Muscle of arm (tissue), 12 donors: ENCODE measurements around the gene AUH. TPM values are rescaled to one million over a fixed set of nuclear protein-coding genes. Genes with fewer than 3 reads are reported as not detected.

Experiments used
- DNase-seq: peaks from one replicate; pipeline ENCODE4 v3.0.0-alpha.2; 2013
- polyA plus RNA-seq, 12 donors: library from polyadenylated mRNA; unstranded; fragments of 120-200 nt; gene quantifications; one replicate each; pipeline ENCODE4 v1.2.1, GENCODE V29; 2013; ENCODE audit not compliant: insufficient read length in 12 of 12

AUH gene
- polyA plus RNA-seq, 12 donors: 12.6 to 18.6 (median 15.8) TPM; not detected in 1

DNA sequence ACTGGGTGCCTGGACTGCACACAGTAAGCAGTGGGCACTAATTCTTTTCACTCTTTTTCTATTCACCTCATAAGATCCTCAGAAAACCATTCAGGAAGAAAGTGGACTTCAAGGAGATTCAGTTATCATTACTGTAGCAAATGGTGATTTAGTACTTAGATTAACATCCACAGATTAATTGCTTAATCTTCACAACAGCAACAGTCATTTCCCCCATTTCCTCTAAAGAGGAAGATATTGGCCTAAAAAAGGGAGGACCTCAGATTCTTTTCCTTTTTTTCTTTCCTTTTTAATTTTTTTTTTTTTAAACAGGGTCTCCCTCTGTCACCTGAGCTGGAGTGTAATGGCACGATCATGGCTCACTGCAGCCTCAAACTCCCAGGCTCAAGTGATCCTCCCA is 64.4 kb downstream of the AUH start:
- DNase-seq: no peak

- DNase-seq: no peak
These were observed 65.4 kb downstream of the AUH start for GRCh38 chr9:91296354-91296753.

DNA sequence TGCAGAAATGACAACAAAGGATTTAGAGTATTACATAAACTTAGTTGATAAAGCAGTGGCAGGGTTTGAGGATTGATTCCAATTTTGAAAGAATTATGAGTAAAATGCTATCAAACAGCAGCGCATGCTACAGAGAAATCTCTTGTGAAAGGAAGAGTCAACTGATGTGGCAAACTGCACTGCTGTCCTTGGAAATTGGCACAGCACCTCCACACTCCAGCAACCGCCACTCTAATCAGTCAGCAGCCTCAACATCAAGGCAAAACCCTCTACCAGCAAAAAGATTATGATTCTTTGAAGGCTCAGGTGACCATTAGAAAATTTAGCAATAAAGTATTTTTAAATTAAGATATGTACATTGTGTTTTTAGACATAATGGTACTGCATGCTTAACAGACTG is 66.4 kb downstream of the AUH start:
- DNase-seq: no peak

GRCh38 chr9:91291866-91292265 is 69.9 kb downstream of the AUH start:
- no peak for DNase-seq

- no peak for DNase-seq
These were observed 72.5 kb downstream of the AUH start for GRCh38 chr9:91289244-91289643.

GRCh38 chr9:91285729-91286353 is 75.9 kb downstream of the AUH start:
- no peak for DNase-seq

GRCh38 chr9:91282292-91282691 is 79.4 kb downstream of the AUH start:
- no peak for DNase-seq

DNA sequence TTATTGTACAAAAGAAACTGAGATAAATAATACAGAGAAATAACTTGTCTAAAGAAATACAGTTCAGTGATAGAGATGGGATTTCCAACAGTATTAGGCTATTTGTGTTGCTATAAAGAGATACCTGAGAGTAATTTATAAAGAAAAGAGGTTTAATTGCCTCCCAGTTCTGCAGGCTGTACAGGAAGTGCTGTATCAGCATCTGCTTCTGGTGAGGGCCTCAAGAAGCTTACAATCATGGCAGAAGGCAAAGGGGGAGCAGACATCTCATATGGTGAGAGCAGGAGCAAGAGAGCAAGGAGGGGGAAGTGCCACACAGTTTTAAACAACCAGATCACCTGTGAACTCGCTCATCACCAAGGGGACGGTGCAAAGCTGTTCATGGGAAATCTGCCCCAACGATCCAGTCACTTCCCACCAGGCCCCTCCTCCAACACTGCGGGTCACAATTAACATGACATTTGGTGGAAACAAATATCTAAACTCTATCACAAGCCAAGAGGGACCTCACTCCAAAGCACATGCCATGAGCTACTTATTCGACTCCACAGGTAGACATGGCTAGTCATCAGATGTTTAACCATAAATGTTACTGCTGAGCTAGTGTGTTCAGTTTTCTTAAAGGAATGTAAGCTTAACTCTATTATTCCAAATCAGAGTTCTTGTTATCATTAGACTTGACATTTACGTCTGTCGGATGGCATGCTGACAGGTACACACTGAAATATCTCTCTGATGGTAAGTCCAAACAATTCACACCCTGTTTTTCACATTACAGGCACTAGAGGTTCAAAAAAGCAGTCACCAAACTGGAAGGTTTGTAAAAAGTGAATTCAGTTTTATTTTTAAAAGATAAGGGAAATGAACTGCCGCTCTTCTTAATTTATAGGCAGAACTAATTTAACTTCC is 82.2 kb downstream of the AUH start:
- no peak for DNase-seq

- no peak for DNase-seq
These were observed 85.2 kb downstream of the AUH start for GRCh38 chr9:91276513-91276912.

GRCh38 chr9:91275655-91276054 is 86.1 kb downstream of the AUH start:
- DNase-seq: no peak

- DNase-seq: no peak
These were observed 86.7 kb downstream of the AUH start for GRCh38 chr9:91274949-91275492.

- DNase-seq: no peak
These were observed 87.7 kb downstream of the AUH start for GRCh38 chr9:91273853-91274552.

DNA sequence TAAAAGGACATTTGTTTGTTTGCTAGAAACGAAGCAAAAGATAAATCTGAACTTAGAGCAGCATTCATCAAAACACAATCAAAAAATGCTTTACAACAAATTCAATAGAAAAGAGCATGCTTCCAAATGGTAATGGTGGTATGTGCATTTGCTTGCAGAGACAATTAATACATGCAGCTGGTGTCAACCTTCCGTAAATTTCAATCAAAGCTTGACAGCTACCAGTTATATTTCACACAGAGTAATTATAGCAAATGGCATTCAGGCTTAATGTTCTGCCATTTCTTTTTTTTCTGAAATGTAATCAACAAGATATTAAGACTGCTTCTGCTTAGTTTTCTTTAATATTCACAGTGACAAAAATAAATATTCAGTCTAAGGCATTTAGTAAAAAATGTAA is 90.6 kb downstream of the AUH start:
- no peak for DNase-seq

DNA sequence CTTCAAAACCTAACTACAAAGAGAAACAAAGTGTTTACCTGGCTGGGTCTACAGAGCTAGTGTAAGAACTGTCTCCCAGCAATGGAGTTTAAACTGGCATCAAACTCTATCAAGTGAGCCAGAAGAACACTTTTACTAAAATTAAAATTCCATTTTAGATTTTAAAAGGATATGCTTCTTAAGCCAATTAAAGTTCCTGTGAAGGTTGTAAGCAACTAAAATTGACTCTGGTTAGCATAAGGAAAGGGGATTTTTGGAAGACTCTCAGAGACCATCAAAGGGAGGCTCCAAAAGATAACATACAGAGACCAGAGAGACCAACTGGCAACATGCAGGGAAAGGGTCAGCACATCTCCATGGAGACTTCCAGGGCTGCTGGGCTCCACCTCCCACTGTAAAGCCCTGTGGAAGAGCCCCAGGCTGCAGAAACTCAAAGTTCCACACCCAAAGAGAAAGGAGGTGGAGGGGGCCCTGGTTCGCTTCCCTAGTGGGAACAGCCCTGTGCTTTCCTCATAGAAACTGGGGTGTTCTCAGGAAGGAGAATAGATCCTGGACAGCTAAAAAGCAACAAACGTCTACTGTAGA is 91.7 kb downstream of the AUH start:
- no peak for DNase-seq

DNA sequence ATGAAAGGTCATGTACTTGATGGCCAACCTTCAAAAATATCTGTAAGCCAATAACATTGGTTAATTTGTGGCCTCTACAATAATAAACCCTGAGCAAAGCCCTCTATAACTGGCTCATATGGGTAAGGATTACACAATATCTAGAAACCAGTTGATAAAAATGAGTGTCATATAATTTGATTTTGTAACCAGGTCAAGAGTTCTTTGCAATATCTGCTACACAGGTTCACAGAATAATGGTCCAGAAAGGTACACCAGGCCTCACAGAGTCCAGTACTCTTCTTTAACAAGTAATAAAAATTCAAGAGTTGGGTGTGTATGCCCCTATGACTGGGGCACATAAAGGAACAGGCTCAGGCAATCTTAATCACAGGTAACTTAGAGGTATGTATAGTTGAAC is 95.3 kb downstream of the AUH start:
- DNase-seq: no peak

DNA sequence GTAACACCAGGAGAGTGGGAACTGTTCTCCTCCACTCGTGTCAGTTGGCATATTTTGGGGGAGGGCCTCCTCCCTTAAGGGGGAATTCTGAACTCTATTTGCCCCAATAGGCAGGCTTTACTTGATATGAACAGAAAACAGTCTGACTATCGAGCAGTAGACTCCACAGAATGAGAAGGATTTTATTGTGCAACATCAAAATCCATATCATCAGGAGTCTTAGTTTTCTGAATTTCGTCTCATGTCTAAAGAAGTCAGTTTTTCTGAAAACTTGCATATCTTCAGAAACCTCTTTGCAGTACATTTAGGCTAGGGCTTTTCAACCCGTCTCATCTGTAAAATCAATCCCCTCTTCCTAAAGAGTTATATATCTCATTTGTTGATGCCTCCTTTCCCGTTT is 96.2 kb downstream of the AUH start:
- no peak for DNase-seq

DNA sequence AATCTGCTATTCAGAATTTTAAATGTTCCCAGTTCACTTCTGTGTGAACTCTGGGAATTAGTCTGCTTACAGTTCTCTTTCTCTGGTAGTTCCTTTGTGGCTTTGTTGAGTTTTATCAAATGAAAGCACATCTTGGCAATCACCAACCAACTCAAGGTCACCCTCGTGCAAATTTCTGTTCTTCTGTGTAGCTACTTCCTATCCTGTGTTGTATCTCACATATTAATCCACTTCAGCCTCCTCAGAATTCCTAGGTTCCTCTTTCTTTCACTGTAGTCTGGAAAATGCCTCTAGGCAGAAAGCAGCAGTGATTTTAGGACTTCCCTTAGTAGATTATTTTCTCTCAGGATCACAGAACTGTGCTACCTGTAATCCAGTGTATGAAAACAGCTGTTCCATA is 100.3 kb downstream of the AUH start:
- DNase-seq: no peak

GRCh38 chr9:91259162-91259561 is 102.6 kb downstream of the AUH start:
- DNase-seq: no peak

GRCh38 chr9:91258451-91258850 is 103.3 kb downstream of the AUH start:
- DNase-seq: no peak

DNA sequence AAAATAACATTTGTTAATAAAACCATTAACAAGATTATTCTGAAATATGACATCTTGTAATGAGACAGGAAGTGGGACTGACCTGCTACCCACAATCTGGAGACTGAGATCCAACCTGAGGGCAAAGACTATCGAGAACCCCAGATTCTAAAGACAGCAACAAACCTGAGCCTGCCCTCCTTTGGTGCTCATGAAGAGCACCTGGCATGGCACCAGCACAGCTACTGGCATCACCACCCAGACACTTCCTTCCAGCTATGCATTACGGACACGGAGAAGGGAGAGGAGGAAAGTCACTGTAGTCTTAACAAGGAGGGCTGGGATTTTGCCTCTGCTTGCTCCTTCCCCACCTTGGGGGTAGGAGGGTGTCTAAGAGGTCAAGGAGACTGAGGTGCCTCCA is 105.5 kb downstream of the AUH start:
- DNase-seq: no peak

DNA sequence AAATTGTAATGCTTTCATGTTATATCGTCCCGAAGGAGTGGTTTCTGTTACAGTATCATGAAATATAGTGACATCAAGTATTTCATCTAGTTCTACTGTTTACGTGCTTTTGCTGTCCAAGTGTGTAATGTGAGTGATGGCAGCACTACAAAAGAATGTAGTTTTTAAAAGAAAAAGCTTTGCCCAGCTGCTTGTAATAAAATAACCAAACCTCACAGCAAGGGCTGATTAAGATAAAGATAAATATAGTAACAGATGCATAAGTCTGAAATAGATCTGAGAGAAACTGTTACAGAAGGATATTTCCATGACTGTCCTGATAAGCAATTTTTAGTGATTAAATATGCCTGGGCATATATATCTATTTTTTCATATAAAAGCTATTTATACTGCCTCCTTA is 106.4 kb downstream of the AUH start:
- no peak for DNase-seq

DNA sequence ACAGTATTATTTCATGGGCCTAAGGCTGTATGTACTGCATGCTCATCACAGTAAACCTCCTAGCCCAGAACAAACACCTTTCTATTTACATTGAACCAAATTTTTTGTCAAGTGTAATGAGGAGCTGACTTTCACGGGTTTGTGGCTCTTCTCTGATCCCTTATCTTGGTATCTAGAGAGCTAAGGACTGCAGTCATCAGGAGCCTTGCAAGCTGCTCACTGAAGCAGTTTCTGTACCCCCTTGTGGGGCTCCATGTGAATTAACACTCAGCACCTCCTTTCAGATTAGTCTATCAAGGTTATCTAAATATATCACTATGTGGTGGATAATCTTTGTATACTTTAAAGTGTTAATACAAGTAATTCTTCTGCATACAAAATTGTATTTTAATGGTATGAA is 108.2 kb downstream of the AUH start:
- no peak for DNase-seq
